Calu3 (cell line): ENCODE measurements around the gene AKAP1. TPM values are rescaled to one million over a fixed set of nuclear protein-coding genes. Genes with fewer than 3 reads are reported as not detected.

ENCODE experiments used
- BruUV-seq: library from RNA; stranded (reverse); fragments of 400-500 nt; replicated peaks from 2 replicates; lab custom pipeline; 2021; lab: Mats Ljungman, UMichigan
- CTCF ChIA-PET: fragments of 300-600 bp; sonication (Branson Sonifier 250); formaldehyde crosslinking; loops from one replicate; lab custom pipeline; 2022; ENCODE audit warnings: antibody characterized with exemption; lab: Charles Lee
- DNase-seq: peaks from one replicate; pipeline ENCODE4 v3.0.0; 2022
- H3K27ac Mint-ChIP-seq: one replicate; pipeline ENCODE4 v1.8.0; 2022; ENCODE audit warnings: mixed read lengths; ENCODE audit not compliant: unreplicated experiment
- H3K27me3 Mint-ChIP-seq: one replicate; pipeline ENCODE4 v1.8.0; 2022; ENCODE audit warnings: mixed read lengths; ENCODE audit not compliant: unreplicated experiment
- H3K36me3 Mint-ChIP-seq: one replicate; pipeline ENCODE4 v1.8.0; 2022; ENCODE audit warnings: mild to moderate bottlenecking, moderate library complexity, mixed read lengths; ENCODE audit not compliant: insufficient read depth, unreplicated experiment
- H3K4me1 Mint-ChIP-seq: one replicate; pipeline ENCODE4 v1.8.0; 2022; ENCODE audit warnings: mild to moderate bottlenecking, low read depth, mixed read lengths; ENCODE audit not compliant: unreplicated experiment
- H3K4me3 Mint-ChIP-seq: one replicate; pipeline ENCODE4 v1.8.0; 2022; ENCODE audit warnings: mild to moderate bottlenecking, low read depth, moderate library complexity, mixed read lengths; ENCODE audit not compliant: unreplicated experiment
- H3K9me3 Mint-ChIP-seq: one replicate; pipeline ENCODE4 v1.8.0; 2022; ENCODE audit warnings: low read depth, mixed read lengths; ENCODE audit not compliant: unreplicated experiment
- intact Hi-C: fragments of 100-400 bp; cut with micrococcal nuclease; formaldehyde crosslinking; loops from one replicate; pipeline ENCODE4 v1.10.0; 2022; ENCODE audit not compliant: unreplicated experiment
- total RNA-seq: library from RNA; stranded (reverse); gene quantifications from 2 replicates; pipeline ENCODE4 v1.2.3, GENCODE V29; 2022
- TF ChIP-seq, protein P1 (sequence below): fragments of 200-600 bp; IDR thresholded peaks from one replicate; pipeline ENCODE4 v1.8.0; 2022; ENCODE audit warnings: antibody characterized with exemption; ENCODE audit not compliant: unreplicated experiment

The AKAP1 gene
- total RNA-seq, 1 experiment from 2014 or later: 41.4 TPM

GRCh38 chr17:57135789-57136291 lies 50.8 kb downstream of the AKAP1 start:
- no TSS peak for BruUV-seq
- no peak for DNase-seq
- no peaks in the 10 kb centered on the region for H3K9me3 Mint-ChIP-seq
- H3K27me3 Mint-ChIP-seq: peaks cover 13% of the 10 kb centered on the region
- no peak overlapping the region for H3K4me3 Mint-ChIP-seq
- H3K4me1 Mint-ChIP-seq: no peaks in the 10 kb centered on the region
- H3K27ac Mint-ChIP-seq: no peak overlapping the region
- intact Hi-C loops: no loop called here
- H3K36me3 Mint-ChIP-seq: no peaks in the 10 kb centered on the region
- TF ChIP-seq, protein P1, sequence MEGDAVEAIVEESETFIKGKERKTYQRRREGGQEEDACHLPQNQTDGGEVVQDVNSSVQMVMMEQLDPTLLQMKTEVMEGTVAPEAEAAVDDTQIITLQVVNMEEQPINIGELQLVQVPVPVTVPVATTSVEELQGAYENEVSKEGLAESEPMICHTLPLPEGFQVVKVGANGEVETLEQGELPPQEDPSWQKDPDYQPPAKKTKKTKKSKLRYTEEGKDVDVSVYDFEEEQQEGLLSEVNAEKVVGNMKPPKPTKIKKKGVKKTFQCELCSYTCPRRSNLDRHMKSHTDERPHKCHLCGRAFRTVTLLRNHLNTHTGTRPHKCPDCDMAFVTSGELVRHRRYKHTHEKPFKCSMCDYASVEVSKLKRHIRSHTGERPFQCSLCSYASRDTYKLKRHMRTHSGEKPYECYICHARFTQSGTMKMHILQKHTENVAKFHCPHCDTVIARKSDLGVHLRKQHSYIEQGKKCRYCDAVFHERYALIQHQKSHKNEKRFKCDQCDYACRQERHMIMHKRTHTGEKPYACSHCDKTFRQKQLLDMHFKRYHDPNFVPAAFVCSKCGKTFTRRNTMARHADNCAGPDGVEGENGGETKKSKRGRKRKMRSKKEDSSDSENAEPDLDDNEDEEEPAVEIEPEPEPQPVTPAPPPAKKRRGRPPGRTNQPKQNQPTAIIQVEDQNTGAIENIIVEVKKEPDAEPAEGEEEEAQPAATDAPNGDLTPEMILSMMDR: no peak
- CTCF ChIA-PET: interaction anchor here (0.7 kb wide), 1 partner anchor 697 kb away, joined by 9 read pairs; no protein-coding TSS in a partner anchor

- Mint-ChIP-seq H3K36me3 (no peaks in the 10 kb centered on the region), H3K9me3 (no peaks in the 10 kb centered on the region), H3K27me3 (peaks cover 13% of the 10 kb centered on the region), H3K4me1 (no peaks in the 10 kb centered on the region), H3K27ac (no peak overlapping the region), H3K4me3 (no peak overlapping the region)
- CTCF ChIA-PET: interaction anchor here (0.7 kb wide), 1 partner anchor 697 kb away, joined by 9 read pairs; no protein-coding TSS in a partner anchor
- TF ChIP-seq, protein P1: no peak
- intact Hi-C loops: no loop called here
- no peak for DNase-seq
- BruUV-seq: no TSS peak
Measured at GRCh38 chr17:57136355-57136754, 51.3 kb downstream of the AKAP1 start.

- peaks cover 13% of the 10 kb centered on the region for H3K27me3 Mint-ChIP-seq
- H3K4me1 Mint-ChIP-seq: no peaks in the 10 kb centered on the region
- no peaks in the 10 kb centered on the region for H3K36me3 Mint-ChIP-seq
- CTCF ChIA-PET: interaction anchor here (0.6 to 0.9 kb wide), 2 partner anchors 131 to 641 kb away, joined by 4 read pairs; no protein-coding TSS in a partner anchor
- no peak overlapping the region for H3K4me3 Mint-ChIP-seq
- intact Hi-C loops: no loop called here
- BruUV-seq: no TSS peak
- H3K27ac Mint-ChIP-seq: no peak overlapping the region
- DNase-seq: no peak
- H3K9me3 Mint-ChIP-seq: no peaks in the 10 kb centered on the region
- TF ChIP-seq, protein P1: no peak
Measured at GRCh38 chr17:57138030-57138911, 53.2 kb downstream of the AKAP1 start.

GRCh38 chr17:57138956-57139576 lies 54.0 kb downstream of the AKAP1 start:
- TF ChIP-seq, protein P1: no peak
- CTCF ChIA-PET: no interaction called here
- no peak for DNase-seq
- no peaks in the 10 kb centered on the region for H3K4me1 Mint-ChIP-seq
- no peak overlapping the region for H3K4me3 Mint-ChIP-seq
- no peaks in the 10 kb centered on the region for H3K9me3 Mint-ChIP-seq
- H3K27ac Mint-ChIP-seq: no peak overlapping the region
- BruUV-seq: no TSS peak
- H3K36me3 Mint-ChIP-seq: no peaks in the 10 kb centered on the region
- H3K27me3 Mint-ChIP-seq: peaks cover 13% of the 10 kb centered on the region
- intact Hi-C loops: no loop called here
